IgD-negative memory B cell (primary cell): ENCODE results near the gene RGS3. TPM values are rescaled to one million over a fixed set of nuclear protein-coding genes. Genes with fewer than 3 reads are reported as not detected.

ENCODE experiments used
- H3K27ac Mint-ChIP-seq, 3 donors: one replicate each; pipeline ENCODE4 v1.8.0; 2020 to 2022; ENCODE audit warnings: mild to moderate bottlenecking in 3 of 3, mixed read lengths in 3 of 3, moderate library complexity in 1 of 3
- H3K27me3 Mint-ChIP-seq: one replicate; pipeline ENCODE4 v1.8.0; 2021; ENCODE audit warnings: mixed read lengths
- H3K36me3 Mint-ChIP-seq: one replicate; pipeline ENCODE4 v1.8.0; 2020; ENCODE audit warnings: mild to moderate bottlenecking, mixed read lengths
- H3K4me1 Mint-ChIP-seq, 3 donors: one replicate each; pipeline ENCODE4 v1.8.0; 2020 to 2022; ENCODE audit warnings: mixed read lengths in 3 of 3, mild to moderate bottlenecking in 1 of 3
- H3K4me3 Mint-ChIP-seq, 4 donors: one replicate each; pipeline ENCODE4 v1.8.0; 2020 to 2022; ENCODE audit warnings: mild to moderate bottlenecking in 4 of 4, mixed read lengths in 4 of 4, moderate library complexity in 3 of 4
- H3K9me3 Mint-ChIP-seq, 3 donors: one replicate each; pipeline ENCODE4 v1.8.0; 2020 to 2021; ENCODE audit warnings: mixed read lengths in 3 of 3, mild to moderate bottlenecking in 1 of 3
- polyA plus RNA-seq: library from polyadenylated mRNA; unstranded; fragments of 300-500 nt; fragmentation: Illumina TruSeq; gene quantifications from one replicate; pipeline ENCODE4 v1.2.3, GENCODE V29; 2021

RGS3 gene
- polyA plus RNA-seq, 1 donor from 2014 or later: 16.2 TPM

GRCh38 chr9:113645978-113646253, 182.4 kb downstream of the RGS3 start:
- H3K9me3 Mint-ChIP-seq: peaks cover 0 to 2% (median 2%) of the 10 kb centered on the region in 3 donors
- no peaks in the 10 kb centered on the region for H3K36me3 Mint-ChIP-seq
- peaks cover 0 to 3% (median 0%) of the 10 kb centered on the region in 3 donors for H3K4me1 Mint-ChIP-seq
- H3K27me3 Mint-ChIP-seq: peaks cover 2% of the 10 kb centered on the region
- H3K4me3 Mint-ChIP-seq: no peak overlapping the region
- no peak overlapping the region for H3K27ac Mint-ChIP-seq

GRCh38 chr9:113646491-113646890, 183.0 kb downstream of the RGS3 start:
- Mint-ChIP-seq H3K27me3 (peaks cover 2% of the 10 kb centered on the region), H3K36me3 (no peaks in the 10 kb centered on the region), H3K9me3 (peaks cover 0 to 2% (median 2%) of the 10 kb centered on the region in 3 donors), H3K4me1 (peaks cover 0 to 3% (median 0%) of the 10 kb centered on the region in 3 donors), H3K4me3 (no peak overlapping the region), H3K27ac (no peak overlapping the region)

Other genes with a start within 250 kb of the RGS3 start
- gene FKBP15, start 242.4 kb upstream of the RGS3 start, polyA plus RNA-seq: 16.8 TPM
- gene SLC31A1, start 242.2 kb upstream of the RGS3 start, polyA plus RNA-seq: 1.9 TPM
- gene CDC26, start 188.2 kb upstream of the RGS3 start, polyA plus RNA-seq: 135 TPM
- 23.4 TPM for gene PRPF4, start 188.1 kb upstream of the RGS3 start, polyA plus RNA-seq
- gene RNF183, start 160.4 kb upstream of the RGS3 start, polyA plus RNA-seq: not detected
- gene WDR31, start 123.5 kb upstream of the RGS3 start, polyA plus RNA-seq: 0.13 TPM
- gene BSPRY, start 114.2 kb upstream of the RGS3 start, polyA plus RNA-seq: 1.3 TPM
- gene HDHD3, start 86.7 kb upstream of the RGS3 start, polyA plus RNA-seq: 48.0 TPM
- 19.9 TPM for gene ALAD, start 62.4 kb upstream of the RGS3 start, polyA plus RNA-seq
- 83.2 TPM for gene POLE3, start 53.1 kb upstream of the RGS3 start, polyA plus RNA-seq
- gene C9orf43, start 53.0 kb upstream of the RGS3 start, polyA plus RNA-seq: not detected